NCI-H1092 treated with DMSO at 0.1 percent for 48 hours (cell line): Measurements from ENCODE around the gene LYSET.
"Not testable (repeated sequence)": the region's sequence is repeated elsewhere in the genome, so short reads cannot be mapped to it uniquely, and the experiment has no call there.

Experiments
- DNase-seq: peaks from one replicate; lab custom pipeline; 2025; lab: John Stamatoyannopoulos, UW

Gene LYSET, protein sequence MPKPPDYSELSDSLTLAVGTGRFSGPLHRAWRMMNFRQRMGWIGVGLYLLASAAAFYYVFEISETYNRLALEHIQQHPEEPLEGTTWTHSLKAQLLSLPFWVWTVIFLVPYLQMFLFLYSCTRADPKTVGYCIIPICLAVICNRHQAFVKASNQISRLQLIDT

DNA sequence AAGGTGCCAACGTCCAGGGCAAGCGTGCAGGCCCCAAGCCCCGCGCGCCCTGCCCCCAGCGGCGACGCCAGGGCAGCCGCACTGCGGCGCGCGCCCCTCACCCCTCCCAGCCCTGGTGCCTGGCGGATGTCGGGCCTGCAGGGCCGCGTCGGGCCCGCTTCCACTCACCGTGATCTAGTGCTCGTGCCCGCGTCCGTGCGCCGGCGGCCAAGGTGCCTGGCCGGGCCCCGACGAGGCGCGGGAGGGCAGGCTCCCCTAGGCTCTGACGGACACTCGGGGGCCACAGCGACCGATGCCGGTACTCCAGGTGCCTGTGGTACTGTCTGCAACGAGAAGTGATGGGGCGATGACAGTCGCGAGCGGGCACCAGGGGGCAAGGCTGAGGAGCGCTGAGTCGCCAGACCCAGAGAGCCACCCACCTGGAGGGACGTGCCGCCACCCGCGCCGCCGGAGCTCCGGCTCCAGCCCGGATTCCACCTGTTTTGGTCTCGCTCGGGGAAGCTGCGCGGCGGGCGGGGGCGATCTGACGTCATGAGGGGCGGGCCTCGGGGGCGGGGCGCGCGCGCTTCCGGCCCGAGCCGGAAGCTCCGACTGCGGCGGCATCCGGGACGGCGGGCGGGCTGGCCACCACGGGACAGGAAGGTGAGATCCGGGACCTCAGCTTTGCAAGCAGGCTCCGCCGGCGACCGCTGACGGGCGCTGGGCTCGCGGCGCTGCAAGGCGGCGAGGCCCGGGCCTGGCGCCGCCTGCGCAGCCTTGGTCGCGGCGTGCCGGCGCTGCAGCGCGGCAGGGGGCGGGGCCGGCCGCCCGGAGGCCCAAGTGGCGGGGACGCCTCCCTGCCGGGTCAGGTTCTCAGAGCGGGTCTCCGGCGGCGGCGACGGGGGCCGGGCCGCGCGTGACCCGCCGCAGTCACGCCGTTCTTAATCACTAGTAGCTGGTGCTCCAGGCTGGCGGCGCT is at the start of gene LYSET, which contains the start of gene MOAP1:
TSS of gene LYSET (plus strand) at position 927 of the 958 bp plus-strand sequence. CDS start 89 bp downstream, outside the sequence.
TSS of gene MOAP1 (minus strand) at position 507 of the 958 bp plus-strand sequence. CDS start 655 bp downstream, outside the sequence.
- DNase-seq: peak; percentile 83

DNA sequence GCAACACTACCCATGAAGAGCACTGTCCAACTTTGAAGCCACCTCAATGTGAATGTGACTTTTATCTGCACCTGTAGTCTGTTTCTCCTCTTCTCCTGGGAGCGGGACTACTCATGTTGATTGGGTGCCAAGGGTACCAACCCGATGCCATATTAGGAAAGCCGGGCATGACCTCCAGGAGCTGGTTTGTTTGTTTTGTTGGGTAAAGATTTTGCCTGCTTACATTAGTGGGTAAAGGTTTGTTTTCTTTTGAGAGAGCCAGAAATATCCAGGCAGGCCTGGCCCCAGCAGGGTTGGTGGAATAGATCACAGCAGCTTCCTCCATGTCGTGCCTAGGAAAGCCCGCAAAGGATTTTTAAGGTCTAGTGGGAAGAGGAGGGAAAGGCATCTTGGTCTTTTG is 49.7 kb upstream of the LYSET start:
- no peak for DNase-seq

- DNase-seq: no peak
Measured at GRCh38 chr14:93136009-93136408, 49.1 kb upstream of the LYSET start.

DNA sequence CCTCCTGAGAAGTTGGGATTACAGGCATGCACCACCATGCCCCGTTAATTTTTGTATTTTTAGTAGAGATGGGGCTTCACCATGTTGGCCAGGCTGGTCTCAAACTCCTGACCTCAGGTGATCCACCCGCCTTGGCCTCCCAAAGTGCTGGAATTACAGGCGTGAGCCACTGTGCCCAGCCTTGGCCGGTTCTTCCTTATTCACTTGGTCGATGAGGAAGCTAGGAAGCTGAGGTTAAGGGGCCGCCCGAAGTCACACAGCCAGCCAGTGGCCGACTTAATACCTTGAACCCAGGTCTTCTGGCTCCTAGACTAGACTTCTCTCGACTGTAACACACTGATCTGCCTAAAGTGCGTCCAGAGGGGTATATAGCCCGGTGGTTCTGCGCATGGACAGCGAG is 48.6 kb upstream of the LYSET start:
- not testable (repeated sequence) for DNase-seq

GRCh38 chr14:93137864-93138263 is 47.3 kb upstream of the LYSET start:
- DNase-seq: peak; percentile 70

DNA sequence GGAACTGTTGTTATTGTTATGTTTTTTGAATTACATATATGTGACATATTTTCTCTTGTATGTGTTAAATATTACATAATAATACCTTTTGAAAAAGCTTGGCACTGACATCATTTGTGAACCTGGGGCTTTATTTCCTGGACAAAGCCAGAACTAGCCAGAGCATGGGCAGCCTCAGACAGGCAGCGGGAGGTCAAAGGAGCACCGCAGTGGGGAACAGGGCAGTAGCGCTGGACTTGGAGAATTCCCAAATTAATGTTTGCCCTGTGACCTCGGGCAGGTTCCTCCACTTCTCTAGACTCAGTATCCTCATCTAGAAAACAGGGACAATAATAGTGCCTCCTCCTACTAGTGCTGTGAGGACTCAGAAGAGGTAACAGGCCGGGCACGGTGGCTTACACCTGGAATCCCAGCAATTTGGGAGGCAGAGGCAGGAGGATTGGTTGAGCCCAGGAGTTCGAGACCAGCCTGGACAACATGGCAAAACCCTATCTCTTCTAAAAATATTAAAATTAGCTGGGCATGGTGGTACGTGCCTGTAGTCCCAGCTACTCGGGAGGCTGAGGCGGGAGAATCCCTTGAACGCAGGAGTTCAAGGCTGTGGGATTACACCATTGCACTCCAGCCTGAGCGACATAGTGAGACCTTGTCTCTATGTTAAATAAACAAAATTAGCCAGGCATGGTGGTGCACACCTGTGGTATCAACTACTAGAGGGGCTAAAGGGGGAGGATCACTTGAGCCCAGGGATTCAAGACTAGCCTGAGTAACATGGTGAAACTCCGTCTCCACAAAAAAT is 42.1 kb upstream of the LYSET start:
- DNase-seq: no peak

DNA sequence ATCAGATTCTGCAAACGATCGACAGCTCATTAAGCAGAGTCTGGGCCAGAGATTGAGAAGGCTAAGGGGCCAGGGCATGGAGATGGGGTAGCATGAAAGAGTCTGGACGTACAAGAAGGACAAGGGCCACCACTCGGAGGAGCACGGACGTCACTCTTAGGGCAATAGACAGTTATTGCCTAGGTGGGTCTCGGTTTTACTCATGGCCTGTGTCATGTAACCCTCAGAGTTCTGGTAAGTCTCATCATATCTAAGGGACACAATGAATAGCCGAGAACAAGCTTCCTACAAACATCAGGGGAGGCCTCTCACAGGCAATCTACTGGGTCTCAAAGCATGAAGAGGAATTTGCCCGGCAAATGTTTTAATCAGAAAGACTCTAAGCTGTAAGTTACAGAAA is 39.0 kb upstream of the LYSET start:
- DNase-seq: no peak

DNA sequence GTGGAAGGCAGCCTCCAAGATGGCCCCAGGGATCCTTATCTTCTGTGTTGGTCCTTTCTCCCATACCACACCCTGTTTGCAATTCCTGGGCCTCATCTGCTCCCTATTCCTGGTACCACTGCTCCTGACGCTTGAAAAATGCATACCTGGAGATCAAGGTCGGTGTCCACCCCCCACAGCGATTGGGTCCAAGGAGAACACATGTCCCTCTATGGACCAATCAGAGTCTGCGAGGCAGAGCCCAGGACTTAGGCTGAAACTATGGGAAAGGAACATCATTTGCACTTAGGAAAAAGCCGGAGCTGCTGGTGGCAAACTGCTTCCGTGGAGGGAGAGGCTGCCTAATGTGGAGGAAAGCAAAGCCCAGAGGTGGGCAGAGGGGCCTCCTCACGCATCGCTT is 36.1 kb upstream of the LYSET start:
- DNase-seq: no peak

GRCh38 chr14:93150227-93151208 is 34.6 kb upstream of the LYSET start:
- no peak for DNase-seq

- DNase-seq: no peak
Measured at GRCh38 chr14:93153121-93153520, 32.0 kb upstream of the LYSET start.

GRCh38 chr14:93155667-93156066 is 29.4 kb upstream of the LYSET start:
- DNase-seq: no peak

DNA sequence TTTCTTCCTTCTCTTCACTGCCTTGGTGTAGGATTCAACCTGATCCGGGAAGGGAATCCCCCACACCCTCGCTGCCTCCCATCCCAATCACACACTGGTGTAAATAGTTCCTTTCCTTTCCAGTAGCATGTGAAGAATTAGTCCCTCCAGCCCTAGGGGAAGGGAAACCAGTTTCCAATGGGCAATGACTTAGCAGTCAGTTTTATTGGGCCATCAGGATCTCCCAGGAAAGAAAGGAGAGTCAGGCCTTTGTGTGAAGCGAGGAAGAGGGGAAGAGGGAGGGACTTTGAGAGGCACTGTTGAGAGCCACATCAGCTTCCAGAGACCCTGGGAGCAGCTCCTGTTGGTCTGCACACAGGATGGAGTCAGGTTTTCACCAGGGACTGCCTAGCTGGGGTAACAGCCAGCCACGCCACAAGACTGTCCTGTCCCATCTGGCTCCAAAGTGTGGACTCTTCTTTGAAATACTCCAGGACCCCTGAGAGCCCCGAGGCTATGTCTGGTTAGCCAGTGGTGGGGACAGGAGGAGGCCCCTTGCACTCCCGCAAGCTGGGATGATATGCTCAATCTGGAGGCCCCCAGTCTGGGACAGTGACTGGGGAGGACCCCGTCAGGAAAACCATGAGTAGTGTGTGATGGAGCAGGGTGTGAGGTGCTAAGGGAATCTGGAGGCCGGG is 28.3 kb upstream of the LYSET start:
- no peak for DNase-seq

- DNase-seq: not testable (repeated sequence)
Measured at GRCh38 chr14:93158349-93158748, 26.8 kb upstream of the LYSET start.

DNA sequence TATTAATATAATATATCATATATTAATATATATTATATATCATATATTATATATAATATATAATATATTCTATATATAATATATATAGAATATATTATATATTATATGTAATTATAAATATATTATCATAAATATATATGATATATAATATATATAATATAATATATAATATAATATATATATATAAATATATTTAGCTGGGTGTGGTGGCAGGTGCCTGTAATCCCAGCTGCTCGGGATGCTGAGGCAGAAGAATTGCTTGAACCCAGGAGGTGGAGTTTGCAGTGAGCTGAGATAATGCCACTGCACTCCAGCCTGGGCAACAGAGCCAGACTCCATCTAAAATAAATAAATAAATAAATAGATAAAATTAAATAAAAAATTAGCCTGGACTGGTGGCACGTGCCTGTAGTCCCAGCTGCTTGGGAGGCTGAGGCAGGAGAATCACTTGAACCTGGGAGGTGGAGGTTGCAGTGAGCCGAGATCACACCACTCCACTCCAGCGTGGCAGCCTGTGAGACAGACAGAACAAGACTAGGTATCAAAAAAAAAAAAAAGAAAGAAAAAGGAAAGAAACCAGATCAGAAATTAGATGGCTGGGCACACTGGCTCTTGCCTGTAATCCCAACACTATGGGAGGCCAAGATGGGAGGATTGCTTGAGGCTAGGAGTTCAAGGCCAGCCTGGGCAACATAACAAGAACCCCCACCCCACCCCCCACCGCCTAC is 25.3 kb upstream of the LYSET start:
- not testable (repeated sequence) for DNase-seq

GRCh38 chr14:93160353-93160801 is 24.7 kb upstream of the LYSET start:
- peak; percentile 10 for DNase-seq

DNA sequence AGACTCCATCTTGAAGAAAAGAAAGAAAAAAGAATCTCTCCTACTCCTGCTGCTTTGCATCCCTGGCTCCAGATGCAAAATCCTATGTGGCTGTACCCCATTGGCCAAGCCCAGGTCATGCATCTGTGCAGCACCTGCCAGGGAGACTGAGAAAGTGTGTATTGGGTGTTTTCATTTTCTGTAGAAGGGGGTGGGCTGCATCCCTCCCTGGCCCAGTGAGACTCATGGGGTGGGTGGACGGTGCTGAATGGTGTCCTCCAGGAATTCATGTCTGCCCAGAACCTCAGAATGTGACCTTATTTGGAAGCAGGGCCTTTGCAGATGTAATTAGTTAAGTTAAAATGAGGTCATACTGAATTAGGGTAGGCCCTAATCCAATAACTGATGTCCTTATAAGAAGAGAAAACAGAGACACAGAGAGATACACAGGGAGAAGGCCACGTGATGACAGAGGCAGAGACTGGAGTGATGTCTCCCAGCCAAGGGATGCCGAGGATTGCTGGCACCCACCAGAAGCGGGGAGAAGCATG is 23.6 kb upstream of the LYSET start:
- DNase-seq: no peak

DNA sequence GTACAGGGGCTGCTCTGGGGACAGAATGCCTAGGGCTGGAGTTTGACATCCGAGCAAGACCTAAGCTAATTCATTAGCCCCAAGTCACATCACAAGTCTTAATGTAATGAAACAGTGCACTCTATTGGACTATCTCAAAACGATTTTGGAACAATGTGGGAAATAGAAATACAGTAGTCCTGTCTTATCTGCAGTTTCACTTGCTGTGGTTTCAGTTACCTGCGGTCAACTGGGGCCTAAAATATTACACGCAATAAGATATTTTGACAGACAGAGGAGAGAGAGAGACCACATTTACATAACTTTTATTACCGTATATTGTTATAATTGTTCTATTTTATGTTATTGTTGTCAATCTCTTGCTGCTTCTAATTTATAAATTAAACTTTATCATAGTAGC is 21.6 kb upstream of the LYSET start:
- no peak for DNase-seq

- DNase-seq: not testable (repeated sequence)
Measured at GRCh38 chr14:93165271-93166265, 19.5 kb upstream of the LYSET start.
